A549 treated with Mapracorat at 1 μM for 4 hours (cell line): Measurements from ENCODE around the gene CXorf51B. TPM values are rescaled to one million over a fixed set of nuclear protein-coding genes. Genes with fewer than 3 reads are reported as not detected.

Experiments
- total RNA-seq: library from RNA; stranded (reverse); fragments of 200-300 nt; extraction: Qiagen RNA extraction; gene quantifications from 5 replicates; pipeline ENCODE4 v1.2.3, GENCODE V29; 2022

CXorf51B gene
- total RNA-seq = not detected in 5 replicates

DNA sequence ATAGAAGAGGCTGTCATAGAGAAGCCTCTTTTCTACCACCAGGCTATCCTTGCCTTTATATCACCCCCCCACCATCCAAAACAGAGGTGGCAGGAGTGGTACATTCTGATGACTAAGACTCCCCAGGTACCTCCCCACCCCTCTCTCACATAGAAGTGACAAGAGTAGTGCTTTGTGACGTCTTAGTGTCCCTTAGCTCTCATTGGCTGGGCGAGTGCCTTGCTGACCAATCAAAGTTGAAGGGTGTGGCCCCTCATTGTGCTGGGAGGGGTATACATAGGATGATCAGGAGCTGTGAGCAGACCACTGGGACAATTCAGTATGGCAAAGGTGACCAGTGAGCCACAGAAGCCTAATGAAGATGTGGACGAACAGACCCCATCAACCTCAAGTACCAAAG is at the start of gene CXorf51B:
Gene CXorf51B (plus strand): TSS at position 301 of the 400 bp plus-strand sequence. CDS start 21 bp downstream, at position 322.

DNA sequence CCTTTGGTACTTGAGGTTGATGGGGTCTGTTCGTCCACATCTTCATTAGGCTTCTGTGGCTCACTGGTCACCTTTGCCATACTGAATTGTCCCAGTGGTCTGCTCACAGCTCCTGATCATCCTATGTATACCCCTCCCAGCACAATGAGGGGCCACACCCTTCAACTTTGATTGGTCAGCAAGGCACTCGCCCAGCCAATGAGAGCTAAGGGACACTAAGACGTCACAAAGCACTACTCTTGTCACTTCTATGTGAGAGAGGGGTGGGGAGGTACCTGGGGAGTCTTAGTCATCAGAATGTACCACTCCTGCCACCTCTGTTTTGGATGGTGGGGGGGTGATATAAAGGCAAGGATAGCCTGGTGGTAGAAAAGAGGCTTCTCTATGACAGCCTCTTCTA is 5.1 kb downstream of the CXorf51B start, which contains the start of gene CXorf51A:
Gene CXorf51A (minus strand): TSS at position 101 of the 400 bp plus-strand sequence. CDS start 21 bp downstream, at position 80.

Other genes with a start within 250 kb of the CXorf51B start
- not detected in 5 replicates for gene CXorf51A, start 5.0 kb downstream of the CXorf51B start, total RNA-seq